ENCODE measurements around the gene CLP1. TPM values are rescaled to one million over a fixed set of nuclear protein-coding genes. Genes with fewer than 3 reads are reported as not detected.
"Not testable (repeated sequence)": the region's sequence is repeated elsewhere in the genome, so short reads cannot be mapped to it uniquely, and the experiment has no call there.

Gene CLP1
- total and polyA plus RNA-seq, 7 donors = 3.9 to 23.2 (median 13.2) TPM

DNA sequence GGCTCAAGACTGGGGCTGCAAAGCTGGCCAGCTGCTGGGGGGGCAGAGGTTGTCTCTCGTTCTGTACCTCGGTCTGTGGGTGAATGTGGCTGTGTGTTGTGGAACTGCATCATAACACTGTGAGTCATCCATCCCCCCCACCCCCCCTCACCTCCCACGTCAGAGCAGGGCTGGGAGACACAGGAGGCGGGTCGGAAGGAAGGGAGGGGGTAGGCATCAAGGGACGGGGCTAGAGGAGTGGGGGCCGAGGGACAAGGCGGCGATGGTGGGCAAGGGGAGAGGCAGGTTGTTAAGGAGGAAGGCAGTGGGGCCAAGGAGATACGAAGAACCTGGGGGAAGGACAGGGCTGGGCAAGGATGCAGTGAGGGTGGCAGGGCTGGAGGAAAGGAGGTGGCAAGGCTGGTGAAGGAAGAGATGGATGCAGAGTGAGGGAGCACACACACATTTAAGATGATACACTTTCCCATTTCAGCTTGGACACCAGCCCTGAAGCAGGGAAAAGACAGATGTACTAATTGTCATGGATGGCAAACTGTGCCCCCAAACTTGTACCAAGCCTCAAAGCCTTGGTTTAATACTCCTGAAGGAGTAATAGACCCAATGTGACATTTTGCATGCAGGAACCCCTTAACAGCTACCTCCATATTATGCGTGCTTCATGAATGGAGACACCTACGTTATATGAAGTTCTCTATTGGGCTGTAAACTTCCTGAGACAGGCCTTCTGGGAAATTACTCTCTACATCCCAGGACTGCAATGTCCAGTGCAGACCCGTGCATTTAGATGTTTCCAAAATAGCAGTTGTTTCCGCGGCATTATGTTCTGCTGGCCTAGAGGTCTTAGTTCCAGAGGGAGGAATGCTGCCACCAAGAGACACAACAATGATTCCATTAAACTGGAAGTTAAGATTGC, 7.5 kb upstream of the CLP1 start, which contains the start of gene YPEL4:
TSS of gene YPEL4 (minus strand) at position 87 of the 913 bp plus-strand sequence. CDS start 2,805 bp downstream, outside the sequence.
- Histone ChIP-seq H3K27me3 (peaks cover 32 to 87% (median 48%) of the 10 kb centered on the region in 3 donors), H3K4me3 (peak within 1 kb of the TSS; percentile 20 to 45 (median 36)), H3K4me1 (peaks cover 0 to 52% (median 49%) of the 10 kb centered on the region in 4 donors), H3K9me3 (no peaks in the 10 kb centered on the region), H3K36me3 (no peaks in the 10 kb centered on the region), H3K27ac (peak within 1 kb of the TSS in 3 of 4 donors; percentile 12 to 42 (median 41))
- 17 to 22% methylated on average over 15 of the region's 15 CpGs for WGBS, 2 donors
- intact Hi-C loops (cut with DNase I) = no loop called here
- DNase-seq = peak; percentile 84
- TF ChIP-seq CTCF (IDR thresholded peaks at IDR 0.05) = no peak
- TF ChIP-seq POLR2A (IDR thresholded peaks at IDR 0.05) = no peak
- peak in 3 of 4 donors; percentile 31 to 71 (median 59) for TF ChIP-seq POLR2AphosphoS5 (IDR thresholded peaks at IDR 0.05)
- no peak for TF ChIP-seq EP300 (IDR thresholded peaks at IDR 0.05)

GRCh38 chr11:57650739-57651090, 6.8 kb upstream of the CLP1 start:
- peaks cover 0 to 45% (median 43%) of the 10 kb centered on the region in 4 donors for H3K4me1 ChIP-seq
- H3K27me3 ChIP-seq = peaks cover 32 to 83% (median 48%) of the 10 kb centered on the region in 3 donors
- H3K36me3 ChIP-seq = no peaks in the 10 kb centered on the region

DNA sequence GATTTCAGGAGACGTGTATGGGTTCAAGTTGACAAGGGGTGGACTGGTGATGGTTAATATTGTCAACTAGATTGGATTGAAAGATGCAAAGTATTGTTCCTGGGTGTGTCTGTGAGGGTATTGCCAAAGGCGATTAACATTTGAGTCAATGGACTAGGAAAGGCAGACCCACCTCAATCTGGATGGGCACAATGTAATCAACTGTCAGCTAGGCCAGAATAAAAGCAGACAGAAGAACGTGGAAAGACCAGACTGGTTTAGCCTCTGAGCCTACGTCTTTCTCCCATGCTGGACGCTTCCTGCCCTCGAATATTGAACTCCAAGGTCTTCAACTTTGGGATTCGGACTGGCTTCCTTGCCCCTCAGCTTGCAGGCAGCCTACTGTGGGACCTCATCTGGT, 6.2 kb upstream of the CLP1 start:
- 85 to 86% methylated on average over 7 of the region's 7 CpGs for WGBS, 2 donors
- H3K36me3 ChIP-seq = no peaks in the 10 kb centered on the region
- intact Hi-C loops (cut with DNase I) = no loop called here

More at GRCh38 chr11:57650739-57651090, 6.8 kb upstream of the CLP1 start:
- intact Hi-C loops (cut with DNase I) = no loop called here
- DNase-seq = no peak
- Histone ChIP-seq H3K9me3 (no peaks in the 10 kb centered on the region), H3K4me3 (no peak overlapping the region), H3K27ac (no peak overlapping the region)
- WGBS, 2 donors = 82% methylated on average over 5 of the region's 5 CpGs
- TF ChIP-seq EP300 (IDR thresholded peaks at IDR 0.05) (no peak), POLR2AphosphoS5 (IDR thresholded peaks at IDR 0.05) (no peak), CTCF (IDR thresholded peaks at IDR 0.05) (no peak), POLR2A (IDR thresholded peaks at IDR 0.05) (no peak)

GRCh38 chr11:57652230-57652629, 5.3 kb upstream of the CLP1 start:
- DNase-seq; H3K27ac ChIP-seq; H3K9me3 ChIP-seq; H3K36me3 ChIP-seq; H3K4me3 ChIP-seq; intact Hi-C loops (cut with DNase I): not testable (repeated sequence)
- peaks cover 0 to 38% (median 37%) of the 10 kb centered on the region in 4 donors for H3K4me1 ChIP-seq
- 84 to 85% methylated on average over 14 of the region's 14 CpGs for WGBS, 2 donors
- peaks cover 18 to 68% (median 39%) of the 10 kb centered on the region in 3 donors for H3K27me3 ChIP-seq

More for the DNA sequence above, 6.2 kb upstream of the CLP1 start:
- Histone ChIP-seq H3K27ac (no peak overlapping the region), H3K27me3 (peaks cover 26 to 76% (median 48%) of the 10 kb centered on the region in 3 donors), H3K9me3 (no peaks in the 10 kb centered on the region), H3K4me3 (no peak overlapping the region), H3K4me1 (peaks cover 0 to 39% (median 38%) of the 10 kb centered on the region in 4 donors)
- DNase-seq = no peak
- TF ChIP-seq EP300 (IDR thresholded peaks at IDR 0.05) = no peak
- no peak for TF ChIP-seq POLR2A (IDR thresholded peaks at IDR 0.05)
- TF ChIP-seq CTCF (IDR thresholded peaks at IDR 0.05) = no peak
- TF ChIP-seq POLR2AphosphoS5 (IDR thresholded peaks at IDR 0.05) = no peak

DNA sequence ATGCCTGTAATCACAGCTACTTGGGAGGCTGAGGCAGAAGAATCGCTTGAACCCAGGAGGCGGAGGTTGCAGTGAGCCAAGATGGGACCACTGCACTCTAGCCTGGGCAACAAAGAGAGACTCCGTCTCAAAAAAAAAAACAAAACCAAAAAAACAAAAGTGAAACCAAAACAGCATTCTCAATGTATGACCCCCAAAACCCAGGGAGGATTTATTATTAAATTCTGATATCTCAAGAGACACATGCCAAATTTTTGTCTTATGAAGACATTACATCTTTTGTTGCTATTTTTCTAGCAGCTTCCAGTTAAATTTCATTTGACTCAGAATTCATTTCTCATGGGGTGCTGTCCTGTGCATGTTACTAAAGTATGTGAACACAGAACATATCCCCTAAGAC, 4.9 kb upstream of the CLP1 start:
- intact Hi-C loops (cut with DNase I) = no loop called here
- Histone ChIP-seq H3K4me3 (no peak overlapping the region), H3K9me3 (no peaks in the 10 kb centered on the region), H3K36me3 (no peaks in the 10 kb centered on the region), H3K27me3 (peaks cover 15 to 64% (median 35%) of the 10 kb centered on the region in 3 donors), H3K27ac (no peak overlapping the region), H3K4me1 (peaks cover 0 to 34% (median 32%) of the 10 kb centered on the region in 4 donors)
- WGBS, 2 donors = 74 to 79% methylated on average over 3 of the region's 3 CpGs
- TF ChIP-seq POLR2A (IDR thresholded peaks at IDR 0.05) (no peak), CTCF (IDR thresholded peaks at IDR 0.05) (no peak), POLR2AphosphoS5 (IDR thresholded peaks at IDR 0.05) (no peak), EP300 (IDR thresholded peaks at IDR 0.05) (no peak)
- no peak for DNase-seq
